RCC 7860 (cell line): ENCODE data around the gene DDI2.
"Not testable (repeated sequence)": the region's sequence is repeated elsewhere in the genome, so short reads cannot be mapped to it uniquely, and the experiment has no call there.

Experiments used
- DNase-seq: peaks from one replicate; pipeline ENCODE4 v3.0.0-alpha.2; 2015; ENCODE audit warnings: low spot score
- FAIRE-seq: peaks from 2 replicates; lab custom pipeline; 2012; peaks lifted over from hg19 to GRCh38; lab: Jason Lieb, UNC

Gene DDI2

GRCh38 chr1:15633756-15634420 lies 16.6 kb downstream of the DDI2 start:
- DNase-seq (no peak), FAIRE-seq (no peak)

- FAIRE-seq (no peak), DNase-seq (no peak)
Measured at GRCh38 chr1:15636436-15636835, 19.2 kb downstream of the DDI2 start.

- no peak for DNase-seq
- FAIRE-seq: no peak
Measured at GRCh38 chr1:15637826-15638225, 20.6 kb downstream of the DDI2 start.

- DNase-seq: no peak
- no peak for FAIRE-seq
Measured at GRCh38 chr1:15639262-15639661, 22.0 kb downstream of the DDI2 start.

- FAIRE-seq: no peak
Measured at GRCh38 chr1:15639931-15640330, 22.7 kb downstream of the DDI2 start.

GRCh38 chr1:15640667-15641066 lies 23.4 kb downstream of the DDI2 start:
- no peak for FAIRE-seq
- DNase-seq: no peak

More at GRCh38 chr1:15639931-15640330, 22.7 kb downstream of the DDI2 start:
- DNase-seq: no peak

- DNase-seq (no peak), FAIRE-seq (no peak)
Measured at GRCh38 chr1:15649937-15650336, 32.7 kb downstream of the DDI2 start.

- FAIRE-seq (no peak), DNase-seq (no peak)
Measured at GRCh38 chr1:15650433-15650832, 33.2 kb downstream of the DDI2 start.

GRCh38 chr1:15652130-15652529 lies 34.9 kb downstream of the DDI2 start:
- FAIRE-seq, DNase-seq: not testable (repeated sequence)

GRCh38 chr1:15654091-15654690 lies 36.9 kb downstream of the DDI2 start:
- no peak for FAIRE-seq
- DNase-seq: no peak

GRCh38 chr1:15656464-15656863 lies 39.2 kb downstream of the DDI2 start:
- FAIRE-seq (no peak), DNase-seq (no peak)

- no peak for FAIRE-seq
- no peak for DNase-seq
Measured at GRCh38 chr1:15657021-15657420, 39.8 kb downstream of the DDI2 start.

- FAIRE-seq: no peak
Measured at GRCh38 chr1:15660151-15660550, 42.9 kb downstream of the DDI2 start.

GRCh38 chr1:15662477-15662876 lies 45.2 kb downstream of the DDI2 start:
- FAIRE-seq (no peak), DNase-seq (no peak)

More at GRCh38 chr1:15660151-15660550, 42.9 kb downstream of the DDI2 start:
- no peak for DNase-seq

GRCh38 chr1:15663925-15664324 lies 46.7 kb downstream of the DDI2 start:
- FAIRE-seq (no peak), DNase-seq (no peak)

- no peak for FAIRE-seq
Measured at GRCh38 chr1:15667362-15667761, 50.1 kb downstream of the DDI2 start.

GRCh38 chr1:15668089-15668754 lies 51.0 kb downstream of the DDI2 start:
- FAIRE-seq (no peak), DNase-seq (no peak)

More at GRCh38 chr1:15667362-15667761, 50.1 kb downstream of the DDI2 start:
- no peak for DNase-seq

- FAIRE-seq: no peak
- DNase-seq: no peak
Measured at GRCh38 chr1:15669074-15669473, 51.8 kb downstream of the DDI2 start.

GRCh38 chr1:15669864-15670263 lies 52.6 kb downstream of the DDI2 start:
- DNase-seq (no peak), FAIRE-seq (no peak)

GRCh38 chr1:15671430-15671829 lies 54.2 kb downstream of the DDI2 start:
- FAIRE-seq (no peak), DNase-seq (no peak)

GRCh38 chr1:15674386-15675159 lies 57.3 kb downstream of the DDI2 start:
- no peak for FAIRE-seq

More at GRCh38 chr1:15674386-15675159, 57.3 kb downstream of the DDI2 start:
- no peak for DNase-seq
